ENCODE measurements around the gene CCDC97.

DNA sequence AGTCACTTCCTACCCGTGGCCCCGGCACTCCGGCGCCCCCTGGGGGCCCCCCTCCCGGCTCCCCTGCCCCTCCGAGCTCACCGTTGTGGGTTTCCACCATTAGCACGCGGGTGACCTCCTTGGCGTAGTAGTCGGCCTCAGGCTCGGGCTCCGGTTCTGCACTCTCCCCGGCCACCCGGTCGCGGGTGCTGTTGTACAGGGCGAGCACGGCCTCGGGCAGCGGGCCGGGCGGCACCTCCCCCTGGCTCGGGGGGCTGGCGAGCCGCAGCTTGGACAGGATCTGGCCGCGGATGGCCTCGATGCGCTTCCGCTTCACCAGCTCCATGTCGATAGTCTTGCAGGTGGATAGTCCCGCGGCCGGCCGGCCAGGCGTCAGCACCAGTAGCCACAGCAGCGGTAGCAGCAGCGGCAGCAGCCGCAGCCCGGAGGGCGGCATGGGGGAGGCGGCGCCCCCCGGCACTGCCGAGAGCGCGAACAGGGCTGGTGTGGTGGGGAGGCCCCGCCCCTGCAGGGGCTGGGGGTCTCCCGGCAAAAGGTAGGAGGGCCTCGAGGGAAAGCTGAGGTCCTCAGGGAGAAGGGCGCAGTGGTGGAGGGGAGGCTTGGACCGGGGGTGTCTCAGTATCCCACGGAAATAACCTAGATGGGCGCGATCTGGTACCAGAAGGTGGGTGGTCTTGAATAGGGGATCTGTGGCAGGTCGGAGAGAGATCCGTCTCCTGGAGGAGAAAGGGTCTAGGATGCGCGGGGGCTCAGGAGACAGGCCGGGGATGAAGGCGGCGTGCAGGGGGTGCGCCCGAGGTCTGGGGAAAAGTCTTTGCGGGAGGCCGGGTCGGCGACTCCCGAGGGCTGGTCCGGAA lies 42.9 kb downstream of the CCDC97 start:
- TF ChIP-seq, protein P1, sequence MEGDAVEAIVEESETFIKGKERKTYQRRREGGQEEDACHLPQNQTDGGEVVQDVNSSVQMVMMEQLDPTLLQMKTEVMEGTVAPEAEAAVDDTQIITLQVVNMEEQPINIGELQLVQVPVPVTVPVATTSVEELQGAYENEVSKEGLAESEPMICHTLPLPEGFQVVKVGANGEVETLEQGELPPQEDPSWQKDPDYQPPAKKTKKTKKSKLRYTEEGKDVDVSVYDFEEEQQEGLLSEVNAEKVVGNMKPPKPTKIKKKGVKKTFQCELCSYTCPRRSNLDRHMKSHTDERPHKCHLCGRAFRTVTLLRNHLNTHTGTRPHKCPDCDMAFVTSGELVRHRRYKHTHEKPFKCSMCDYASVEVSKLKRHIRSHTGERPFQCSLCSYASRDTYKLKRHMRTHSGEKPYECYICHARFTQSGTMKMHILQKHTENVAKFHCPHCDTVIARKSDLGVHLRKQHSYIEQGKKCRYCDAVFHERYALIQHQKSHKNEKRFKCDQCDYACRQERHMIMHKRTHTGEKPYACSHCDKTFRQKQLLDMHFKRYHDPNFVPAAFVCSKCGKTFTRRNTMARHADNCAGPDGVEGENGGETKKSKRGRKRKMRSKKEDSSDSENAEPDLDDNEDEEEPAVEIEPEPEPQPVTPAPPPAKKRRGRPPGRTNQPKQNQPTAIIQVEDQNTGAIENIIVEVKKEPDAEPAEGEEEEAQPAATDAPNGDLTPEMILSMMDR (IDR thresholded peaks at IDR 0.05) = no peak
- TF ChIP-seq POLR2A (IDR thresholded peaks at IDR 0.05) = no peak

Measured in lower leg skin (tissue), 3 donors.